COLO668 (cell line): Measurements from ENCODE around the gene SSMEM1.
"Not testable (repeated sequence)": the region's sequence is repeated elsewhere in the genome, so short reads cannot be mapped to it uniquely, and the experiment has no call there.

ENCODE experiments used
- DNase-seq: peaks from one replicate; lab custom pipeline; 2025; ENCODE audit not compliant: unreplicated experiment; lab: John Stamatoyannopoulos, UW

The SSMEM1 gene

GRCh38 chr7:130210181-130210935 lies 2.7 kb downstream of the SSMEM1 start:
- DNase-seq, result no peak

DNA sequence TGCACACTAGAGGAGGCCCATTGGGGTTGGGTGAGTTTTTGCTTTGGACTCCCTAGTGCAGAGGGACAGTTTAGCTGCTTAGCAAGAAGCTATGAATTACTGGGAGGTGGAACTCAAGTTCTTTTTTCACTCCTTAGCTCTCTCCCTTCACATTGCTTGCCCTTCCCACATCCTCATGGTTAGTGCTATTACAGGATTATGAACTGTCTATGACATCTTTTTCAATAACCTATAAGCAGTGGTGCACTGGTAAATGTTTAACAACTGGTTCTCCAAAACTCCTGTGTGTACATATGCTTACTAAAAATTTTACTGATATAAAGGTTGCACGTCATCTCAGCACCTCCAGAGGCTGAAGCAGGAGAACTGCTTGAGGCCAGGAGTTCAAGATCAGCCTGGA lies 6.2 kb downstream of the SSMEM1 start:
- DNase-seq, result no peak

DNA sequence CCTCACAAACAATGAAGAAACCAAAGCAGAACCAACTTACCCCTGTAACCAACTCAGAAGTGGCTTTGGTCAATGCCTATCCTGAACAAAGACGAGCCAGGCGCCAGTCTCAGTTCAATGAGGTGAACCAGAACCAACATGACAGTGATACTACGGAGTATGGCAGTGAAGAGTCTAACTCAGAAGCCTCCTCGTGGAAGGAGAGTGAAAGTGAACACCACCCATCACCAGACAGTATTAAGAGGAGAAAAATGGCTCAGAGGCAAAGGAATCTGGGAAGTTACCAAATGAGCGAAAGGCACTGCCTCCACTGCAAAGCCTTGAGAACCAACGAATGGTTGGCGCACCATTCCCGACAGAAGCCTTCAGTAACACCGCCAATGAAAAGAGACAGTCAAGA lies 8.4 kb downstream of the SSMEM1 start:
- no peak for DNase-seq

DNA sequence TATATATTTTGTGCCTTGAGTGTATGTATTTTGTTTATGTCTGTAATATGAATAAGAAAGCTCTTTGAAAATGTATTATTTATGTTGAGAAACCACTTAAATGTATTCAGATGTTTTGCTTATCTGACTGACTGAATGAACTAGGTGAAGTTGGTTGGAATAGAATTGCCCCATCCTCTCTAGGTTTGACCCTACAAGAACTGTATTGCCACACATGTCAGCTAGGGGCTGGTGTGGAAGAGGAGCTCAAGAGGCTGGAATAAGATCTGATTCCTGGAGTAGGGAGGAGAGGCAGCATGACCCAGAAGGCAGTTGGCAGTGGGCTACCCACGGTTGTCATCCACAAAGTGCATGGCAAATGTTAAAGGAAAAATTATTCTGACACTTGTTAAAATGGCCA lies 9.1 kb downstream of the SSMEM1 start:
- DNase-seq, result no peak

DNA sequence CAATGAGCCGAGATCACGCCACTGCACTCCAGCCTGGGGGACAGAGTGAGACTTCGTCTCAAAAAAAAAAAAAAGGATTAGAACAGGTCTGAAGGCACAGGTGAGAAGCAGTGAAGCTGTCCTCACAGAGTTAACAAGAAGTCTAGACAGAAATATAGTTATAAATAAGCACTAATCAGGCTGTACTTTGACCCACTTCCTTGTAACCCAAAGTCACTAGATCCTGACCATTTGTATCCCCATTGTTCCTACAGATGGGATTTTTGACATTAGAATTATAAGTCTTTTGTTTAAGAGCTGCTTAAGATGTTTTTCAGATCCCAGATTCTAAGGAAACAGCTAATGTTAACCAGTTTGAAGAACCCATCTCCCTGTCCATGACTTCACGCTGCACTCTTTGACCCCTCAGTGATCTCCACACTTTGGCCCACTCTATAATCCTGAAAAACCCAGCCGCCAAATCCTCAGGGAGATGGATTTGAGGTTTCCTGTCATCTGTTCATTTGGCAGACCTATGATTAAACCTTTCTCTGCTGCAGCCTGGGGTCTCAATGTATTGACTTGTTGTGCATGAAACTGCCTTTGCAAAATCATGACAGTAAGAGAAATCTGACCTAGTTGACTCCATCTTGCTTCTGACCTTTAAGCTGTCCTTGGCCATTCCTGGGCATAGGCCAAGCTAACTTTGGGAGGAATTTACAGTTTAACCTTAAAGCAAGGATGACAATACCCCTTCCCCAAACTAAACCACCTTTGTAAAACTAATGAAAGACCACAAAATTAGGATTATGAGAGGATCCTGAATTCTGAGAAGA lies 11.4 kb downstream of the SSMEM1 start:
- no peak for DNase-seq

- no peak for DNase-seq
These were observed 12.2 kb downstream of the SSMEM1 start for GRCh38 chr7:130219871-130220270.

DNA sequence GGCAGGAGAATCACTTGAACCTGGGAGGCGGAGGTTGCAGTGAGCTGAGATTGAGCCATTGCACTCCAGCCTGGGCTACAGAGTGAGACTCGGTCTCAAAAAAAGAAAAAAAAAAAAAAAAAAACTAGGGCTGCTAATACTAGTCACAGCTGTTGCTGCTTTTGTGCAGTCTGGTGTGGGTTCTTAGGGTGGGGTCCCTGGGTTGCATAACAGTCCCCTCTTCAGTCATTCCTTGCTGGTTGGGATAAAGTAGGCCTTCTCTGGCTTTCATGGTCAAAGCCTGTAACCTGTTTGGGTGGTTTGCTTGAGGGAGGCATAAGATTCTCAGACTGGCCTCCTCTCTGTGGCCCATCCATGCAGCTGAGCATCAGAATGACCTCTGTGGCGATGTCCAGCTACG lies 14.1 kb downstream of the SSMEM1 start:
- DNase-seq, result no peak

GRCh38 chr7:130223646-130224045 lies 16.0 kb downstream of the SSMEM1 start:
- no peak for DNase-seq

GRCh38 chr7:130224210-130224609 lies 16.6 kb downstream of the SSMEM1 start:
- no peak for DNase-seq

- not testable (repeated sequence) for DNase-seq
These were observed 17.3 kb downstream of the SSMEM1 start for GRCh38 chr7:130224923-130225322.

- no peak for DNase-seq
These were observed 18.7 kb downstream of the SSMEM1 start for GRCh38 chr7:130226333-130226732.

DNA sequence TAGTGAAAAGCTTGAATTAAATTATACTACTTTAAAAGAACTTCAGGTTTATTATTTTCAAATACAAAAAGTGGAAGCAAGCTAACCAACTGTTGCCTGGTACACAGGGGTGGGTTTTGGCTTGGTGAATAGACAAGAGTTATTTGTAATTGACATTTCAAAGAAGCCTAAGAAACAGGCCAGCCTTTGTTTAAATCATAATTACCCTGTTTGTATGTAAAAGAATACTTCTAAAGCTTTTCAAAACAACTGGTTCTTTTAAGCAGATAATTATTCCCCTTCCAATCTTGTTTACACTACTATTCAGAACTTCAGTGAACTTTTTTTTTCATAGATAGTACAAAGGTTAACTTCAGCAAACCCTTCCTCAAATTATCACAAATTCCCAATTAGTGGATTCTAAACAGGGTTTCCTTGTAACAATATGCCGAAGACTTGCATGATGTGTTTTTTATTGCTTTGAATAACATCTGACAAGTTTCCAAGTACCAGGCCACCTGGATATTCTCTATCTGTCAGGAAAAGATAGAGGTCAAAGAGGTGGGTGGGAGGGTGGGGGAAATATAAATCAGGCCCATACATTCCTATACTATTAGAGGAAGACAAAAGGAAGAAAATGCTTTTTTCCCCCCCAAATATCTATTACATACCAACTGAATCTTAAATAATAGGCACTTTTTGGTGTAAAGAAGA lies 20.4 kb downstream of the SSMEM1 start:
- no peak for DNase-seq

- DNase-seq, result no peak
These were observed 21.3 kb downstream of the SSMEM1 start for GRCh38 chr7:130228840-130229502.

DNA sequence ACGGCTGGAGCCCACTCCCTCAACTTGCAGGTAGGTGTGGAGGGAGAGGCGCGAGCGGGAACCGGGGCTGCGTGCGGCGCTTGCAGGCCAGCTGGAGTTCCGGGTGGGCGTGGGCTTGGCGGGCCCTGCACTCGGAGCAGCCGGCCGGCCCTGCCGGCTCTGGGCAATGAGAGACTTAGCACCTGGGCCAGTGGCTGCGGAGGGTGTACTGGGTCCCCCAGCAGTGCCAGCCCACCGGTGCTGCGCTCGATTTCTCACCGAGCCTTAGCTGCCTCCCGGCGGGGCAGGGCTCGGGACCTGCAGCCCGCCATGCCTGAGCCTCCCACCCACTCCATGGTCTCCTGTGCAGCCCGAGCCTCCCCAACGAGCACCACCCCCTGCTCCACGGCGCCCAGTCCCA lies 22.3 kb downstream of the SSMEM1 start:
- DNase-seq, result not testable (repeated sequence)

DNA sequence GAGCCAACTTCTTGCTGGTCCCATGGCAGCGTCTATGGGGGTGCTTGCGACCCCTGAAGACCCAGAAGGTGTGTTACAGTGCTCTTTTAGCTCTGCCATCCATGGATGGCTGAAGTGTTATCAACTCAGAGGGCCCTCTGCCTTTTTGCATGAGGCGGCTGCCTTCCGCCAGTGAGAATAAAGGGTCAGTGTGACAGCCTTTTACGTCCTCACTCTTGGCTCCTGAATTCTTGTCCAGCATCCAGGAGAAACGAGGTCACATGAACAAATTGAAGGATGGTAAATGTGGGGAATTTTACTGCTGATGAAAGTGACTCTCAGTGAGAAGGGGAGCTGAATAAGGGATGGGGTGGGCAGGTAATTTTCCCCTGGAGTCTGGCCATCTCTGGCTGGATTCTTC lies 24.1 kb downstream of the SSMEM1 start:
- DNase-seq, result no peak

GRCh38 chr7:130232209-130232608 lies 24.5 kb downstream of the SSMEM1 start:
- no peak for DNase-seq

- no peak for DNase-seq
These were observed 26.4 kb downstream of the SSMEM1 start for GRCh38 chr7:130234078-130234477.

- DNase-seq, result not testable (repeated sequence)
These were observed 28.7 kb downstream of the SSMEM1 start for GRCh38 chr7:130236361-130236760.

DNA sequence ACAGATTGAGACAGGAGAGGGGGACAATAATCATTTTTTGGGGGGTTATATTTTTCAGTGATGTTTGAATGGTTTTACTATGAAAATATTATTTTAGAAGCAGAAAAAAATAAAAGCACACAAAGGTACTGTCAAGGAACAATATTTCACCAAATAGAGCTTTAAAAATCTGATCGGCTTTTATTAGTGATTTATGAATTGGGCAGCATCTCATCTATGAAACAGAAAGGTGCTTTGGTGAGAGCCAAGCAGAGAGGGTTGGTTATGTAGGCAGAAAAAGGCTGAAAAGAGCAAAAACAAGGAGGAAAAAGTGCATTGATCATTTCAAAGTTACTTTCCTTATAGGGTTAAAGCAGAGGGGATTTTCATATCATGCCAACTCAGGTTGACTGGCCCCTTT lies 32.6 kb downstream of the SSMEM1 start:
- no peak for DNase-seq

- peak; percentile 57 for DNase-seq
These were observed 34.7 kb downstream of the SSMEM1 start for GRCh38 chr7:130242198-130243014.
